ENCODE data around the gene ELSPBP1.

GRCh38 chr19:47991191-47991808 is 3.1 kb upstream of the ELSPBP1 start:
- TF ChIP-seq POLR2A (IDR thresholded peaks at IDR 0.05; ENCODE audit: low read depth, low read length) (no peak), EZH2 (IDR thresholded peaks at IDR 0.05; ENCODE audit: borderline replicate concordance, low read depth, low read length, severe bottlenecking) (no peak), JUN (IDR thresholded peaks at IDR 0.05; ENCODE audit: borderline replicate concordance, insufficient read depth, insufficient read length, low read depth) (no peak), GATA2 (IDR thresholded peaks at IDR 0.05; ENCODE audit: insufficient read depth, insufficient read length, low read depth, low read length) (no peak), FOS (IDR thresholded peaks at IDR 0.05; ENCODE audit: borderline replicate concordance, insufficient read depth, low read length) (no peak)
- TF ChIP-seq, protein P1, sequence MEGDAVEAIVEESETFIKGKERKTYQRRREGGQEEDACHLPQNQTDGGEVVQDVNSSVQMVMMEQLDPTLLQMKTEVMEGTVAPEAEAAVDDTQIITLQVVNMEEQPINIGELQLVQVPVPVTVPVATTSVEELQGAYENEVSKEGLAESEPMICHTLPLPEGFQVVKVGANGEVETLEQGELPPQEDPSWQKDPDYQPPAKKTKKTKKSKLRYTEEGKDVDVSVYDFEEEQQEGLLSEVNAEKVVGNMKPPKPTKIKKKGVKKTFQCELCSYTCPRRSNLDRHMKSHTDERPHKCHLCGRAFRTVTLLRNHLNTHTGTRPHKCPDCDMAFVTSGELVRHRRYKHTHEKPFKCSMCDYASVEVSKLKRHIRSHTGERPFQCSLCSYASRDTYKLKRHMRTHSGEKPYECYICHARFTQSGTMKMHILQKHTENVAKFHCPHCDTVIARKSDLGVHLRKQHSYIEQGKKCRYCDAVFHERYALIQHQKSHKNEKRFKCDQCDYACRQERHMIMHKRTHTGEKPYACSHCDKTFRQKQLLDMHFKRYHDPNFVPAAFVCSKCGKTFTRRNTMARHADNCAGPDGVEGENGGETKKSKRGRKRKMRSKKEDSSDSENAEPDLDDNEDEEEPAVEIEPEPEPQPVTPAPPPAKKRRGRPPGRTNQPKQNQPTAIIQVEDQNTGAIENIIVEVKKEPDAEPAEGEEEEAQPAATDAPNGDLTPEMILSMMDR (IDR thresholded peaks at IDR 0.05; ENCODE audit: extremely low read depth in 1 of 2, insufficient read depth in 1 of 2, low read depth in 1 of 2, low read length in 2 of 2) = no peak

Measured in endothelial cell of umbilical vein (primary cell).